Activated T-cell treated with anti-CD3 and anti-CD28 coated beads, Interleukin-2, amount 50 U/mL, for 72 hours (primary cell): ENCODE measurements around the gene WDFY2. TPM values are rescaled to one million over a fixed set of nuclear protein-coding genes. Genes with fewer than 3 reads are reported as not detected.
A peak's percentile ranks its signal among the peaks of the same experiment; 100 is the strongest.

Experiments
- ATAC-seq, 2 donors: fragments of 150-1000 bp; cut with Tn5 transposase; replicated peaks in 1 of 2; 2 replicates each; pipeline ENCODE4 v1.10.0; 2021; ENCODE audit warnings: moderate library complexity in 2 of 2, mild to moderate bottlenecking in 1 of 2
- DNase-seq, 2 donors: peaks; one replicate each; pipeline ENCODE4 v3.0.0; 2021 to 2022; ENCODE audit warnings: mixed read lengths in 1 of 2
- H3K27ac Mint-ChIP-seq: one replicate; pipeline ENCODE4 v1.8.0; 2022; ENCODE audit warnings: mild to moderate bottlenecking, moderate library complexity, mixed read lengths
- H3K27me3 Mint-ChIP-seq: one replicate; pipeline ENCODE4 v1.8.0; 2022; ENCODE audit warnings: low read depth, mixed read lengths
- H3K36me3 Mint-ChIP-seq, 2 donors: one replicate each; pipeline ENCODE4 v1.8.0; 2022; ENCODE audit warnings: mixed read lengths in 2 of 2, mild to moderate bottlenecking in 1 of 2; ENCODE audit not compliant: insufficient read depth in 2 of 2
- H3K4me1 Mint-ChIP-seq: one replicate; pipeline ENCODE4 v1.8.0; 2022; ENCODE audit warnings: low read depth, mixed read lengths
- H3K4me3 Mint-ChIP-seq, 2 donors: one replicate each; pipeline ENCODE4 v1.8.0; 2022; ENCODE audit warnings: mild to moderate bottlenecking in 2 of 2, mixed read lengths in 2 of 2, moderate library complexity in 2 of 2
- H3K9me3 Mint-ChIP-seq, 2 donors: one replicate each; pipeline ENCODE4 v1.8.0; 2022; ENCODE audit warnings: mixed read lengths in 2 of 2
- total RNA-seq, 2 donors: library from RNA; stranded (reverse); gene quantifications; one replicate each; pipeline ENCODE4 v1.2.3, GENCODE V29; 2022

The WDFY2 gene
- total RNA-seq, 2 donors from 2014 or later: 12.6 to 13.5 TPM

DNA sequence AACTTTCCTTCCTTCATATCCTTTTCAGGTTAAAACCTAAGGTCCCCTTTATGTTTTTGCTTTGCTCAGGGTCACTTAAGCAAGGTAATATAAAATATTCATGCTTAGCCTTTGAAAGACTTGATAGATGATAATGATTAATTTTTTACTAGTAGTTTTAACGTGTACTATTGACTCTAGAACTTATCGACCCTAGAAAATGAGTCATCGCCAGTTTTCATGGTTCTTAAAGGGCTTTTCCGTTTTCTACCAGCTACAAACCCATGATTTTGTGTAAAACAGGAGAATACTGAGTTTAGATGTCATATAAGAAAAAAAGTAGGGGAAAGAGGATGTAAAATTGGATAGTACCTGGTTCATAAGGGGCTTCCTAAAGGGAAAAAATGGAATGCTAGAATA, 144.0 kb downstream of the WDFY2 start:
- Mint-ChIP-seq H3K9me3 (no peaks in the 10 kb centered on the region), H3K36me3 (peaks cover 1 to 4% of the 10 kb centered on the region in 2 donors), H3K27me3 (no peaks in the 10 kb centered on the region), H3K4me3 (peak overlapping the region in 1 of 2 donors; percentile 31), H3K27ac (peak overlapping the region; percentile 16), H3K4me1 (no peaks in the 10 kb centered on the region)
- DNase-seq (no peak), ATAC-seq (no peak)

DNA sequence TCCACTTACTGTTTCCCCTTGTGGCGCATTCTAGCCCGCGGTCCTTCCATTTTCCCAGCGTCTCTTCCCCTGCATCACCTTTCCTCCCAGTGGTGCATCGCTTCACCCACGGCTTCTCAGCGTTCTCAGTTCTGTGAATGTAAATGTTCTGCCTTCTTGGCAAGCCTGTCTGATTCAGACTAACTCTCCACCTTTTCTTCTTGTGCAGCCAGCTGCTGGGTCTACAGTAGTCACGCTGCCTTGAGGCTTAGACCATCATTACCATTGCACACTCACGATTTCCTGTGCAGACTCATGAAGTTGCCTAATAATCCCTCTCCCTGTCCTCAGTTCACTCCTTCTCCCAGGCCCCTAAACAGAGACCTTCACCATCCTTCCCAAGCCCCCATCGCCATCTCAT, 144.7 kb downstream of the WDFY2 start:
- DNase-seq: no peak
- Mint-ChIP-seq H3K4me3 (no peak overlapping the region), H3K27ac (no peak overlapping the region), H3K27me3 (no peaks in the 10 kb centered on the region), H3K4me1 (no peaks in the 10 kb centered on the region), H3K36me3 (peaks cover 1 to 4% of the 10 kb centered on the region in 2 donors), H3K9me3 (no peaks in the 10 kb centered on the region)
- ATAC-seq: peak in 1 of 2 donors; percentile 47

GRCh38 chr13:51729866-51730553, 145.7 kb downstream of the WDFY2 start:
- peak; percentile 84 to 90 for ATAC-seq
- Mint-ChIP-seq H3K4me3 (no peak overlapping the region), H3K36me3 (peaks cover 1 to 4% of the 10 kb centered on the region in 2 donors), H3K4me1 (no peaks in the 10 kb centered on the region), H3K9me3 (no peaks in the 10 kb centered on the region), H3K27ac (no peak overlapping the region), H3K27me3 (no peaks in the 10 kb centered on the region)
- peak; percentile 37 to 48 for DNase-seq

GRCh38 chr13:51730927-51731326, 146.7 kb downstream of the WDFY2 start:
- H3K36me3 Mint-ChIP-seq: peaks cover under 1 to 4% of the 10 kb centered on the region in 2 donors

DNA sequence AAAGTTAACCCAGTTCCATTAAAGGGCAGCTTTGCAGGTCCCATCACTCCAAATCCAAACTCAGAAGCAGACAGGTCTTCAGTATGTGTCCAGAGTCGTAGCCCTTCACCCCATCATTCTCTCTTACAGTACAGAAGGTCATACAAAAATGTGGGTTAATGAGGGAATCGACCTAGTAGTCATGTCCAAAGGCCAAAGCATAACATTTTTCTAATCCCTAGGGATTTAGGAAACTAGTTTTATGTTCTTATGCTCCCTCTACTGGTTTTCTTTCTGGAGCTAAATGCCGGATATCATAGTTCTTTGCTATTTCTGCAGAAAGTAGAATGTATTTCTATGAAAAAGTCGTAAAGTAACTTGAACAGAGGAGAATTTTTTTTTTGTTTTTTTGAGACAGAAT, 147.5 kb downstream of the WDFY2 start:
- Mint-ChIP-seq H3K9me3 (no peaks in the 10 kb centered on the region), H3K4me1 (no peaks in the 10 kb centered on the region), H3K36me3 (peaks cover 0 to 4% of the 10 kb centered on the region in 2 donors), H3K27me3 (no peaks in the 10 kb centered on the region), H3K27ac (no peak overlapping the region), H3K4me3 (no peak overlapping the region)
- DNase-seq: no peak
- no peak for ATAC-seq

More at GRCh38 chr13:51730927-51731326, 146.7 kb downstream of the WDFY2 start:
- Mint-ChIP-seq H3K4me3 (no peak overlapping the region), H3K27me3 (no peaks in the 10 kb centered on the region), H3K27ac (no peak overlapping the region), H3K9me3 (no peaks in the 10 kb centered on the region), H3K4me1 (no peaks in the 10 kb centered on the region)
- DNase-seq: no peak
- ATAC-seq: no peak

- Mint-ChIP-seq H3K36me3 (no peaks in the 10 kb centered on the region), H3K27ac (no peak overlapping the region), H3K27me3 (no peaks in the 10 kb centered on the region), H3K4me3 (no peak overlapping the region), H3K4me1 (peaks cover 11% of the 10 kb centered on the region), H3K9me3 (no peaks in the 10 kb centered on the region)
- ATAC-seq (no peak), DNase-seq (no peak)
Measured at GRCh38 chr13:51733374-51734298, 149.4 kb downstream of the WDFY2 start.

DNA sequence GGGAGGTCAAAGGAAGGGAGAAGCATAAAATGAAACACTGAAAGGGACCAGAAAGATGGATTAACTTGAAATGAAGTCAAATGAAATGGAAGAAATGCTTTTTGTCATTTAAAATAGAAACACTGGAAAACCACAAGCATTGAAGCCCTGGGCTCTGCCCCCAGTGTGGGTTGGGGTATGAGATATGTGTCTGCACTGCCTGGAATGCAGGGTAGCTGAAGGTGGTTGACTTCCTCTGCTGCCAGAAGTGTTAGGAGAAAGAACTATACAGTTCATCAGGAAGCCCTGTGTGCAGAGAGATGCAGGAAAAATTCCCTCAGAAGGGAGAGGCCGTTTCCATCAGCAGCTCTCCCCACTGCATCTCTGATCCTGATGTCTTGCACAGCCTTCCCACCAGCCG, 150.5 kb downstream of the WDFY2 start:
- Mint-ChIP-seq H3K4me3 (no peak overlapping the region), H3K36me3 (no peaks in the 10 kb centered on the region), H3K27me3 (no peaks in the 10 kb centered on the region), H3K27ac (no peak overlapping the region), H3K4me1 (peaks cover 15% of the 10 kb centered on the region), H3K9me3 (no peaks in the 10 kb centered on the region)
- DNase-seq: no peak
- ATAC-seq: no peak

- Mint-ChIP-seq H3K4me1 (peaks cover 15% of the 10 kb centered on the region), H3K27me3 (no peaks in the 10 kb centered on the region), H3K9me3 (no peaks in the 10 kb centered on the region), H3K4me3 (peak overlapping the region in 1 of 2 donors; percentile 59), H3K27ac (no peak overlapping the region), H3K36me3 (peaks cover 0 to 3% of the 10 kb centered on the region in 2 donors)
- peak in 1 of 2 donors; percentile 41 for ATAC-seq
- no peak for DNase-seq
Measured at GRCh38 chr13:51737609-51738008, 153.3 kb downstream of the WDFY2 start.

GRCh38 chr13:51738226-51738905, 154.1 kb downstream of the WDFY2 start:
- no peak for DNase-seq
- Mint-ChIP-seq H3K36me3 (peaks cover 0 to 9% of the 10 kb centered on the region in 2 donors), H3K9me3 (no peaks in the 10 kb centered on the region), H3K27me3 (no peaks in the 10 kb centered on the region), H3K27ac (no peak overlapping the region), H3K4me3 (no peak overlapping the region), H3K4me1 (peaks cover 15% of the 10 kb centered on the region)
- ATAC-seq: peak; percentile 63 to 69

DNA sequence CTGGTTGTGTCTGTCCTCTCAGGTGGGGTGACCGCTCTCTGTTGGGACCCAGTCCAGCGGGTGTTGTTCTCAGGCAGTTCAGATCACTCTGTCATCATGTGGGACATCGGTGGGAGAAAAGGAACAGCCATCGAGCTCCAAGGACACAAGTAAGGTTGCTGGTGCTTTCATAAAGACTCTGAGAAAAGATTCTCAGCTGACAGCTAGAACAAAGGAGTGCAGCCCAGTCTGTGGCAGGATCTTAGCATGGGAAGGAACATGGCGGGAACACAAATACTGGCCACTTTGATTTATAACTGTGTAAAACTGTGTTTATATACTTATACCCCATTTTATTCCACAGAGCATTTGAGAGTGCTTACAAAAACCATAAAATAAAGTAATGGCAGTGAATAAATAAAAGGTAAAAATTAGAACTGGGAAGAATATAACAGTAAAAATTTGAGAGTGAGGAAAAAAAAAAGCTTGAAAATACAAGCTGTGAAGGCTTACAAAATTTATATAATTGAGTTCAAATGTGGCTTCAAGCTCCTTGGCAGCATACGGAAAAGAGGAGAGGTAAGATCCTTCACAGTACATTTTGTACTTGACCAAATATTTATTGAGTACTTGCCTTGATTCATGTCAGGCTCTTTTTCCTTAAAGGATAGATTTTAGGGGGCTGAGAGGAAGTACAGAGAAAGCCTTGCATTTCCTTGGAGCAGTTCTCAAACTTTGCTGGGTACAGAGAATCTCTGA, 154.9 kb downstream of the WDFY2 start:
- no peaks in the 10 kb centered on the region for H3K9me3 Mint-ChIP-seq
- peaks cover 15% of the 10 kb centered on the region for H3K4me1 Mint-ChIP-seq
- H3K4me3 Mint-ChIP-seq: no peak overlapping the region
- H3K27ac Mint-ChIP-seq: no peak overlapping the region
- ATAC-seq (no peak), DNase-seq (no peak)
- no peaks in the 10 kb centered on the region for H3K27me3 Mint-ChIP-seq
- H3K36me3 Mint-ChIP-seq: peaks cover 0 to 11% of the 10 kb centered on the region in 2 donors

DNA sequence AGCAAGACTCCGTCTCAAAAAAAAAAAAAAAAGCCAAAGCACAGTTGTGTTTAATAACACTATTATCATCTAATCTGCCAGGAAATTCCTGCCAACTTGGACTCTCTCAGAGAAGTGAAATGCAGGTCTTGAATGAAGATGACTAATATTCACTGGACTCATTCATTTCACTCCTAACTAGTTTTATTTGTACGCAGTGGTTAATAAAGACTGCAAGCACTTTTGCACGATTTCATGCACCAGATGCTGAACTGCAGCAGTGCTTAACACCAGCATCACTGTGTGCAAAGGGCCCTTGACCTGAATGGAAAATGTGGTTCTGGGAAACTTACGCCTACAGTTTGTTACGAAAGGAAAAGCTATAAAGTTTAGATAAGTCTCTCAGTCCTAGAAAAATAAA, 156.4 kb downstream of the WDFY2 start:
- peaks cover 0 to 16% of the 10 kb centered on the region in 2 donors for H3K36me3 Mint-ChIP-seq
- DNase-seq: no peak
- no peak overlapping the region for H3K4me3 Mint-ChIP-seq
- H3K9me3 Mint-ChIP-seq: no peaks in the 10 kb centered on the region
- peaks cover 15% of the 10 kb centered on the region for H3K4me1 Mint-ChIP-seq
- no peak for ATAC-seq
- H3K27me3 Mint-ChIP-seq: no peaks in the 10 kb centered on the region
- peak overlapping the region; percentile 8 for H3K27ac Mint-ChIP-seq

DNA sequence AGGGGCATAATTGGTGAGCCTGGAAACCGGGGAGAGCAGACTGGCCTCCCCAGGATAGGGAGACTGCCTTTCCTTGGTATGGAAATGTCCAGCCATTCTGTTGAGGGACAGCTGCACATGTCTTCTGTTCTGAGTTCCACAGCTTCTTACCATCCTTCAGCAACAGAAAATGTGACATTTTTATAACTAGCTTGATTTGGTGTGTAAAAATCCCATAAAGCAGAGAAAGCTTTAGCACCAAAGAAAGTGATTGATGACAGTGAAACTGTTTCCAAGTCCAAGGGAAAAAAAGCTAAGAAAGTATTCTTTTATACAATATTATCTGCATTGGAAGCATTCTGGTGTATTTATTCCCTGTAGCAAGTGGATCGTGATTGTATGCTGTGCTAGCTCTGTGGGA, 157.8 kb downstream of the WDFY2 start:
- DNase-seq: no peak
- Mint-ChIP-seq H3K36me3 (peaks cover 0 to 16% of the 10 kb centered on the region in 2 donors), H3K27me3 (no peaks in the 10 kb centered on the region), H3K4me1 (peaks cover 15% of the 10 kb centered on the region), H3K9me3 (no peaks in the 10 kb centered on the region), H3K27ac (no peak overlapping the region), H3K4me3 (no peak overlapping the region)
- ATAC-seq: no peak
